HCT116 (cell line): ENCODE data around the gene SIRPA. TPM values are rescaled to one million over a fixed set of nuclear protein-coding genes. Genes with fewer than 3 reads are reported as not detected.

Experiments
- ATAC-seq: fragments of 200-7000 bp; cut with Tn5 transposase; 2 replicates; pipeline ENCODE4 v1.9.1; 2020; ENCODE audit warnings: mild to moderate bottlenecking, moderate library complexity
- BruUV-seq: library from RNA; stranded (reverse); fragments of 400-500 nt; replicated peaks from 2 replicates; lab custom pipeline; 2021; lab: Mats Ljungman, UMichigan
- CTCF ChIA-PET: fragments of 300-600 bp; sonication (Branson Sonifier 250); formaldehyde crosslinking; loops from one replicate; lab custom pipeline; 2021; ENCODE audit warnings: antibody characterized with exemption; lab: Charles Lee
- POLR2A ChIA-PET: fragments of 300-600, 350-600 bp; sonication (Branson Sonifier 250); formaldehyde crosslinking; loops from one replicate; lab custom pipeline; 2021; ENCODE audit warnings: antibody characterized with exemption; lab: Charles Lee
- RAD21 ChIA-PET, 2 experiments: fragments of 300-600 bp; sonication (Branson Sonifier 250); formaldehyde crosslinking; loops; one replicate each; lab custom pipeline; 2023; ENCODE audit warnings: low total read pairs in 2 of 2; ENCODE audit not compliant: uncharacterized antibody in 2 of 2, unreplicated experiment in 2 of 2, low non-redundant PET in 1 of 2; lab: Charles Lee
- DNase-seq: peaks from one replicate; pipeline ENCODE4 v3.0.0-alpha.2; 2010; ENCODE audit warnings: low read depth, low spot score
- H2AFZ ChIP-seq: fragments of 200-600 bp; shearing (Covaris generic), sonication (generic); 2 replicates; pipeline ENCODE4 v1.6.1; 2017; ENCODE audit warnings: low read depth, mixed run types, mixed read lengths, antibody characterized with exemption, low read length; ENCODE audit not compliant: poor library complexity, severe bottlenecking
- H3K27ac ChIP-seq: 2 replicates; pipeline ENCODE4 v1.5.1; 2012; ENCODE audit warnings: low read depth, low read length
- H3K27me3 ChIP-seq: fragments of 200-600 bp; sonication (generic); 2 replicates; pipeline ENCODE4 v1.6.1; 2016; ENCODE audit warnings: mixed run types, low read length, mixed read lengths; ENCODE audit not compliant: insufficient read depth
- H3K36me3 ChIP-seq, 2 experiments: fragments of 200-500 bp in 1 of 2; fragments of 200-600 bp in 1 of 2; sonication (Bioruptor generic) in 1 of 2; sonication (generic) in 1 of 2; 2 replicates each; pipeline versions ENCODE4 v1.5.1 to v1.6.1; 2014 to 2016; ENCODE audit warnings: low read length in 2 of 2, inconsistent platforms in 1 of 2, mixed read lengths in 1 of 2, mixed run types in 1 of 2; ENCODE audit not compliant: insufficient read depth in 2 of 2, control insufficient read depth in 1 of 2
- H3K4me1 ChIP-seq, 2 experiments: fragments of 200-600 bp in 1 of 2; sonication (generic) in 1 of 2; 2 replicates each; pipeline versions ENCODE4 v1.5.1 to v1.6.1; 2012 to 2017; ENCODE audit warnings: low read length in 2 of 2, inconsistent platforms in 1 of 2, mild to moderate bottlenecking in 1 of 2, mixed read lengths in 1 of 2, mixed run types in 1 of 2, moderate library complexity in 1 of 2; ENCODE audit not compliant: insufficient read depth in 2 of 2, control insufficient read depth in 1 of 2
- H3K4me2 ChIP-seq: fragments of 200-600 bp; sonication (generic); 2 replicates; pipeline ENCODE4 v1.6.1; 2017; ENCODE audit warnings: mixed run types, low read length, mixed read lengths
- H3K4me3 ChIP-seq, 2 experiments: fragments of 200-600 bp in 1 of 2; sonication (generic) in 1 of 2; replicated peaks in 1 of 2; 2 replicates each; pipeline ENCODE4 v1.5.1; 2011 to 2016; ENCODE audit warnings: low read length in 2 of 2, control low read depth in 1 of 2, low read depth in 1 of 2, mild to moderate bottlenecking in 1 of 2, mixed read lengths in 1 of 2, mixed run types in 1 of 2
- H3K79me2 ChIP-seq: fragments of 200-600 bp; sonication (generic); 2 replicates; pipeline ENCODE4 v1.6.1; 2017; ENCODE audit warnings: mild to moderate bottlenecking, mixed run types, low read length, moderate library complexity, mixed read lengths; ENCODE audit not compliant: insufficient read depth
- H3K9ac ChIP-seq: fragments of 200-600 bp; sonication (generic); 2 replicates; pipeline ENCODE4 v1.6.1; 2016; ENCODE audit warnings: low read length, mixed read lengths
- H3K9me2 ChIP-seq: fragments of 200-600 bp; sonication (generic), shearing (Covaris generic); 2 replicates; pipeline ENCODE4 v1.6.1; 2017; ENCODE audit warnings: mixed run types, mild to moderate bottlenecking, moderate library complexity; ENCODE audit not compliant: insufficient read depth
- H3K9me3 ChIP-seq, 2 experiments: fragments of 200-500 bp in 1 of 2; fragments of 200-600 bp in 1 of 2; sonication (Bioruptor generic) in 1 of 2; sonication (generic) in 1 of 2; 2 replicates each; pipeline ENCODE4 v1.6.1; 2014 to 2017; ENCODE audit warnings: low read length in 2 of 2, mixed read lengths in 2 of 2, inconsistent platforms in 1 of 2, low read depth in 1 of 2, mild to moderate bottlenecking in 1 of 2, mixed run types in 1 of 2, moderate library complexity in 1 of 2; ENCODE audit not compliant: control insufficient read depth in 1 of 2, insufficient read depth in 1 of 2
- H4K20me1 ChIP-seq: fragments of 200-600 bp; sonication (generic), shearing (Covaris generic); 2 replicates; pipeline ENCODE4 v1.6.1; 2017; ENCODE audit warnings: mixed run types, mild to moderate bottlenecking, moderate library complexity; ENCODE audit not compliant: insufficient read depth
- CBX3 ChIP-seq: IDR thresholded peaks from 2 replicates; pipeline ENCODE4 v1.6.1; 2012; ENCODE audit warnings: low read depth
- CEBPB ChIP-seq: IDR thresholded peaks from 2 replicates; pipeline ENCODE4 v1.6.1; 2012; ENCODE audit warnings: low read depth
- EGR1 ChIP-seq: IDR thresholded peaks from 2 replicates; pipeline ENCODE4 v1.6.1; 2012; ENCODE audit warnings: low read depth
- ELF1 ChIP-seq: IDR thresholded peaks from 2 replicates; pipeline ENCODE4 v1.6.1; 2012; ENCODE audit warnings: low read depth, borderline replicate concordance
- EZH2 ChIP-seq: fragments of 200-600 bp; sonication (generic); IDR thresholded peaks from 2 replicates; pipeline ENCODE4 v1.6.1; 2017; ENCODE audit warnings: antibody characterized with exemption, mixed run types
- EZH2phosphoT487 ChIP-seq: fragments of 200-600 bp; IDR thresholded peaks from 2 replicates; pipeline ENCODE4 v1.6.1; 2018; ENCODE audit warnings: antibody characterized with exemption, borderline replicate concordance
- JUND ChIP-seq: IDR thresholded peaks from 2 replicates; pipeline ENCODE4 v1.6.1; 2012
- POLR2AphosphoS5 ChIP-seq: IDR thresholded peaks from 2 replicates; pipeline ENCODE4 v1.6.1; 2011; ENCODE audit warnings: mild to moderate bottlenecking, low read depth, low read length, moderate library complexity
- SP1 ChIP-seq: IDR thresholded peaks from 2 replicates; pipeline ENCODE4 v1.6.1; 2012; ENCODE audit warnings: low read depth
- SRF ChIP-seq: IDR thresholded peaks from 2 replicates; pipeline ENCODE4 v1.6.1; 2012; ENCODE audit warnings: low read depth
- YY1 ChIP-seq: IDR thresholded peaks from 2 replicates; pipeline ENCODE4 v1.6.1; 2011; ENCODE audit warnings: low read length, low read depth, moderate library complexity, mild to moderate bottlenecking; ENCODE audit not compliant: insufficient replicate concordance; ENCODE audit errors: extremely low read depth
- ZNF274 ChIP-seq: fragments of 200-500 bp; sonication (Bioruptor generic); IDR thresholded peaks from 2 replicates; pipeline ENCODE4 v1.6.1; 2014; ENCODE audit warnings: mild to moderate bottlenecking, low read depth, low read length, inconsistent platforms
- intact Hi-C: fragments of 100-400 bp; cut with micrococcal nuclease; formaldehyde crosslinking; loops from 2 replicates; pipeline ENCODE4 v1.10.0; 2022
- total RNA-seq: library from RNA; stranded (reverse); gene quantifications from one replicate; pipeline ENCODE4 v1.2.1, GENCODE V29; 2021; ENCODE audit not compliant: unreplicated experiment
- TF ChIP-seq, protein P1 (sequence below): IDR thresholded peaks from 2 replicates; pipeline ENCODE4 v1.6.1; 2012
- TF ChIP-seq, protein P2 (sequence below): IDR thresholded peaks from 2 replicates; pipeline ENCODE4 v1.6.1; 2012; ENCODE audit warnings: low read depth

SIRPA gene
- total RNA-seq, 1 experiment from 2014 or later = 15.3 TPM

DNA sequence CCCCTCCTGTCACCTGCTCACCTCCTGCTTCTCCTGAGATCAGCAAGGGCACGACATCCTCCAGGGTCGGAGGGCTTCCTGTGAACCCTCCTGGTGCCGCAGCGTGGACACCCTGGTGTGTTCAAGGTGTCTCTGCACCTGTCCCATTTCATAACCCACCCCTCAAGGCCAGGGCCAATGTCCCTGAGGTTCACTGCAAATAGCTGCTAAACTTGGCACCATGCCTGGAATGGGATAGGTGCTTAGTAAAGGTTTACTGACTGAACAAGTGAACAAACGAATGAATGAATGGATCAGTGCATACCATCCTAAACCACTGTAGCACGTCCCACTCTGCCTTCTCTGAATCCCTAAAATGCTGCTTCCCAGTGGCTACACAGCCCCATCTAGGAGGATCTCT, 35.0 kb downstream of the SIRPA start:
- POLR2A ChIA-PET = no interaction called here
- Histone ChIP-seq H3K4me1 (no peaks in the 10 kb centered on the region), H3K36me3 (no peaks in the 10 kb centered on the region), H3K9me3 (no peaks in the 10 kb centered on the region), H4K20me1 (no peaks in the 10 kb centered on the region), H3K4me2 (no peak overlapping the region), H2AFZ (no peak overlapping the region), H3K9me2 (no peaks in the 10 kb centered on the region), H3K79me2 (no peaks in the 10 kb centered on the region), H3K4me3 (no peak overlapping the region), H3K9ac (no peak overlapping the region), H3K27ac (no peak overlapping the region), H3K27me3 (no peaks in the 10 kb centered on the region)
- DNase-seq (no peak), ATAC-seq (no peak)
- TF ChIP-seq YY1 (no peak), ELF1 (no peak), EZH2phosphoT487 (no peak), JUND (no peak), EGR1 (no peak), CEBPB (no peak), EZH2 (no peak), SP1 (no peak), ZNF274 (no peak), CBX3 (no peak), SRF (no peak), POLR2AphosphoS5 (no peak)
- TF ChIP-seq, protein P1, sequence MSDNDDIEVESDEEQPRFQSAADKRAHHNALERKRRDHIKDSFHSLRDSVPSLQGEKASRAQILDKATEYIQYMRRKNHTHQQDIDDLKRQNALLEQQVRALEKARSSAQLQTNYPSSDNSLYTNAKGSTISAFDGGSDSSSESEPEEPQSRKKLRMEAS = no peak
- TF ChIP-seq, protein P2, sequence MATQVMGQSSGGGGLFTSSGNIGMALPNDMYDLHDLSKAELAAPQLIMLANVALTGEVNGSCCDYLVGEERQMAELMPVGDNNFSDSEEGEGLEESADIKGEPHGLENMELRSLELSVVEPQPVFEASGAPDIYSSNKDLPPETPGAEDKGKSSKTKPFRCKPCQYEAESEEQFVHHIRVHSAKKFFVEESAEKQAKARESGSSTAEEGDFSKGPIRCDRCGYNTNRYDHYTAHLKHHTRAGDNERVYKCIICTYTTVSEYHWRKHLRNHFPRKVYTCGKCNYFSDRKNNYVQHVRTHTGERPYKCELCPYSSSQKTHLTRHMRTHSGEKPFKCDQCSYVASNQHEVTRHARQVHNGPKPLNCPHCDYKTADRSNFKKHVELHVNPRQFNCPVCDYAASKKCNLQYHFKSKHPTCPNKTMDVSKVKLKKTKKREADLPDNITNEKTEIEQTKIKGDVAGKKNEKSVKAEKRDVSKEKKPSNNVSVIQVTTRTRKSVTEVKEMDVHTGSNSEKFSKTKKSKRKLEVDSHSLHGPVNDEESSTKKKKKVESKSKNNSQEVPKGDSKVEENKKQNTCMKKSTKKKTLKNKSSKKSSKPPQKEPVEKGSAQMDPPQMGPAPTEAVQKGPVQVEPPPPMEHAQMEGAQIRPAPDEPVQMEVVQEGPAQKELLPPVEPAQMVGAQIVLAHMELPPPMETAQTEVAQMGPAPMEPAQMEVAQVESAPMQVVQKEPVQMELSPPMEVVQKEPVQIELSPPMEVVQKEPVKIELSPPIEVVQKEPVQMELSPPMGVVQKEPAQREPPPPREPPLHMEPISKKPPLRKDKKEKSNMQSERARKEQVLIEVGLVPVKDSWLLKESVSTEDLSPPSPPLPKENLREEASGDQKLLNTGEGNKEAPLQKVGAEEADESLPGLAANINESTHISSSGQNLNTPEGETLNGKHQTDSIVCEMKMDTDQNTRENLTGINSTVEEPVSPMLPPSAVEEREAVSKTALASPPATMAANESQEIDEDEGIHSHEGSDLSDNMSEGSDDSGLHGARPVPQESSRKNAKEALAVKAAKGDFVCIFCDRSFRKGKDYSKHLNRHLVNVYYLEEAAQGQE = no peak
- intact Hi-C loops = no loop called here
- CTCF ChIA-PET = no interaction called here
- no TSS peak for BruUV-seq
- RAD21 ChIA-PET = no interaction called here
